ENCODE data around the gene HMCN2. TPM values are rescaled to one million over a fixed set of nuclear protein-coding genes. Genes with fewer than 3 reads are reported as not detected.

The HMCN2 gene
- total and polyA plus RNA-seq, 2 donors (not counting 1 experiment from before 2014, with no cell fraction given) = 0.01 TPM; not detected in 1

DNA sequence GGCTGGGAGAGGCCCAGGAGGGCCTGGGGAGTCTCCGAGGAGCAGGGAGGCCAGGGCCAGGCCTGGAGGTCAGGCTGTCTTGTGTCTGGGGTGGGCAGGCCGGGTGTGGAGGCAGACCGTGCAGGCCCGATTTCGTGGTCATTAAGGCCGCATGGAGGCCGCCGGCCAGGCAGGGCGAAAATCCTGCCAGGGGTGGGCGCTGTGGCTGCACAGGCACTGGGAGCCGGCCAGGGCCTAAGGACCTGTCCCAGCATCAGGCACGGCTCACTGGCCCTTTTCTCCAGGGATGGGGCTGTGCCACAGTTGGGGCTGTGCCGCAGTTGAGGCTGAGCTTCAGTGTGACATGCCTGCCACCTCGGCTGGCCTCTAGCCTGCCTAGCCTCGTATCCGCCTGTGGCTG lies 215.1 kb downstream of the HMCN2 start:
- no peak for DNase-seq
- Mint-ChIP-seq H3K27ac (no peak overlapping the region), H3K4me1 (no peaks in the 10 kb centered on the region), H3K4me3 (no peak overlapping the region), H3K9me3 (ENCODE audit: insufficient read depth) (no peaks in the 10 kb centered on the region), H3K27me3 (peaks cover 21% of the 10 kb centered on the region)
- no peak for ATAC-seq (ENCODE audit: low read depth)
- Histone ChIP-seq H3K27me3 (replicated peaks in 1 of 4; ENCODE audit: control extremely low read depth in 1 of 4, control insufficient read depth in 3 of 4, insufficient read depth in 4 of 4, low read length in 3 of 4) (no peaks in the 10 kb centered on the region), H3K9me3 (ENCODE audit: control extremely low read depth in 1 of 3, control insufficient read depth in 2 of 3, insufficient read depth in 1 of 3, low read length in 2 of 3) (no peaks in the 10 kb centered on the region), H4K20me1 (ENCODE audit: control insufficient read depth, insufficient read depth, low read length, poor library complexity, severe bottlenecking) (no peaks in the 10 kb centered on the region), H3K4me2 (replicated peaks; ENCODE audit: low read depth, low read length, poor library complexity, severe bottlenecking) (no peak overlapping the region), H3K79me2 (ENCODE audit: control insufficient read depth, insufficient read depth, low read length) (no peaks in the 10 kb centered on the region), H3K36me3 (replicated peaks in 1 of 2; ENCODE audit: control extremely low read depth in 1 of 2, control insufficient read depth in 1 of 2, extremely low read depth in 1 of 2, insufficient read depth in 2 of 2, low read length in 1 of 2) (no peaks in the 10 kb centered on the region), H3K4me1 (ENCODE audit: control insufficient read depth in 2 of 2, insufficient read depth in 2 of 2, low read length in 2 of 2) (no peaks in the 10 kb centered on the region), H3K27ac (ENCODE audit: low read length in 2 of 2) (no peak overlapping the region), H3K4me3 (ENCODE audit: control extremely low read depth in 1 of 5, extremely low read depth in 1 of 5, insufficient read depth in 1 of 5, low read depth in 2 of 5, low read length in 4 of 5) (no peak overlapping the region), H3K9ac (ENCODE audit: low read length) (no peak overlapping the region), H2AFZ (ENCODE audit: insufficient read depth, low read depth, low read length, poor library complexity, severe bottlenecking) (no peak overlapping the region)
- intact Hi-C loops (cut with micrococcal nuclease) = no loop called here
- CTCF ChIA-PET = no interaction called here
- POLR2A ChIA-PET = no interaction called here
- WGBS (ENCODE audit: insufficient coverage) = 84% methylated on average over 16 of the region's 16 CpGs
- TF ChIP-seq, protein P1, sequence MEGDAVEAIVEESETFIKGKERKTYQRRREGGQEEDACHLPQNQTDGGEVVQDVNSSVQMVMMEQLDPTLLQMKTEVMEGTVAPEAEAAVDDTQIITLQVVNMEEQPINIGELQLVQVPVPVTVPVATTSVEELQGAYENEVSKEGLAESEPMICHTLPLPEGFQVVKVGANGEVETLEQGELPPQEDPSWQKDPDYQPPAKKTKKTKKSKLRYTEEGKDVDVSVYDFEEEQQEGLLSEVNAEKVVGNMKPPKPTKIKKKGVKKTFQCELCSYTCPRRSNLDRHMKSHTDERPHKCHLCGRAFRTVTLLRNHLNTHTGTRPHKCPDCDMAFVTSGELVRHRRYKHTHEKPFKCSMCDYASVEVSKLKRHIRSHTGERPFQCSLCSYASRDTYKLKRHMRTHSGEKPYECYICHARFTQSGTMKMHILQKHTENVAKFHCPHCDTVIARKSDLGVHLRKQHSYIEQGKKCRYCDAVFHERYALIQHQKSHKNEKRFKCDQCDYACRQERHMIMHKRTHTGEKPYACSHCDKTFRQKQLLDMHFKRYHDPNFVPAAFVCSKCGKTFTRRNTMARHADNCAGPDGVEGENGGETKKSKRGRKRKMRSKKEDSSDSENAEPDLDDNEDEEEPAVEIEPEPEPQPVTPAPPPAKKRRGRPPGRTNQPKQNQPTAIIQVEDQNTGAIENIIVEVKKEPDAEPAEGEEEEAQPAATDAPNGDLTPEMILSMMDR (IDR thresholded peaks at IDR 0.05) = no peak
- TF ChIP-seq EZH2 (IDR thresholded peaks at IDR 0.05; ENCODE audit: borderline replicate concordance, insufficient read depth, low read depth, low read length, poor library complexity, severe bottlenecking) = no peak

DNA sequence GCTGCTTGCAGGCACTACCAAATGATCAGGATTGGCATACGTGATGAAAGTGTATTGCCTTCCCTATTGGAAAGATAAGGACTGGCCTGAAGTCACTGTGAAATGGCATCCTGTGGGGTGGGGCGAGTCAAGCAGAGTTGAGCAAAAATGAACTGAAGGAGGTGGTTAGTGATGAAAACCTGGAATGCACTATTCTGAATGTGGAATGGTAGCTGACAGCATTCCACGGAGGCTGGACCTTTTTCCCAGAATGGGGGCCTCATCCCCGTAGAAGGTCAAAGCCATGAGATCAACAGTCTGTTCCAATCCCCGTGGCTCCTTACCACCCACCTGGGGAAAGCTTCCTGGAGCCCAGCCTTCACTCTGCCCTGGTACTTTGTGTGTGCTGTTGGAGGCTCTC lies 216.9 kb downstream of the HMCN2 start:
- no peak overlapping the region for H3K4me2 ChIP-seq (replicated peaks; ENCODE audit: low read depth, low read length, poor library complexity, severe bottlenecking)
- no peaks in the 10 kb centered on the region for H3K9me3 ChIP-seq (ENCODE audit: control extremely low read depth in 1 of 3, control insufficient read depth in 2 of 3, insufficient read depth in 1 of 3, low read length in 2 of 3)
- no peaks in the 10 kb centered on the region for H4K20me1 ChIP-seq (ENCODE audit: control insufficient read depth, insufficient read depth, low read length, poor library complexity, severe bottlenecking)
- H3K4me1 Mint-ChIP-seq = no peaks in the 10 kb centered on the region
- no peak for TF ChIP-seq EZH2 (IDR thresholded peaks at IDR 0.05; ENCODE audit: borderline replicate concordance, insufficient read depth, low read depth, low read length, poor library complexity, severe bottlenecking)
- TF ChIP-seq, protein P1 (IDR thresholded peaks at IDR 0.05) = no peak
- WGBS (ENCODE audit: insufficient coverage) = 66% methylated on average over 5 of the region's 5 CpGs
- ATAC-seq (ENCODE audit: low read depth) = no peak
- no peaks in the 10 kb centered on the region for H3K4me1 ChIP-seq (ENCODE audit: control insufficient read depth in 2 of 2, insufficient read depth in 2 of 2, low read length in 2 of 2)
- peaks cover 0 to 5% (median 0%) of the 10 kb centered on the region in 4 experiments for H3K27me3 ChIP-seq (replicated peaks in 1 of 4; ENCODE audit: control extremely low read depth in 1 of 4, control insufficient read depth in 3 of 4, insufficient read depth in 4 of 4, low read length in 3 of 4)
- no peak for DNase-seq
- no peaks in the 10 kb centered on the region for H3K79me2 ChIP-seq (ENCODE audit: control insufficient read depth, insufficient read depth, low read length)
- ChIA-PET CTCF (no interaction called here), POLR2A (no interaction called here)
- H3K4me3 ChIP-seq (ENCODE audit: control extremely low read depth in 1 of 5, extremely low read depth in 1 of 5, insufficient read depth in 1 of 5, low read depth in 2 of 5, low read length in 4 of 5) = no peak overlapping the region
- no peak overlapping the region for H2AFZ ChIP-seq (ENCODE audit: insufficient read depth, low read depth, low read length, poor library complexity, severe bottlenecking)
- H3K27me3 Mint-ChIP-seq = peaks cover 23% of the 10 kb centered on the region
- H3K27ac Mint-ChIP-seq = no peak overlapping the region
- H3K9me3 Mint-ChIP-seq (ENCODE audit: insufficient read depth) = no peaks in the 10 kb centered on the region
- no peak overlapping the region for H3K27ac ChIP-seq (ENCODE audit: low read length in 2 of 2)
- H3K4me3 Mint-ChIP-seq = no peak overlapping the region
- no peak overlapping the region for H3K9ac ChIP-seq (ENCODE audit: low read length)
- intact Hi-C loops (cut with micrococcal nuclease) = no loop called here
- no peaks in the 10 kb centered on the region for H3K36me3 ChIP-seq (replicated peaks in 1 of 2; ENCODE audit: control extremely low read depth in 1 of 2, control insufficient read depth in 1 of 2, extremely low read depth in 1 of 2, insufficient read depth in 2 of 2, low read length in 1 of 2)
